ENCODE results near the gene DCC. TPM values are rescaled to one million over a fixed set of nuclear protein-coding genes. Genes with fewer than 3 reads are reported as not detected.

Gene DCC
- total and polyA plus RNA-seq, 11 donors, result 0.02 TPM; not detected in 10

- no peak for DNase-seq
- H3K27ac ChIP-seq, result no peak overlapping the region
- intact Hi-C loops (cut with DNase I), result no loop called here
- no peak overlapping the region for H3K4me3 ChIP-seq
- WGBS, 4 donors, result 64 to 66% (median 65%) methylated on average over 4 of the region's 4 CpGs
- no peaks in the 10 kb centered on the region for H3K27me3 ChIP-seq
- TF ChIP-seq CTCF (IDR thresholded peaks at IDR 0.05) (no peak), POLR2A (IDR thresholded peaks at IDR 0.05) (no peak)
- ATAC-seq, result no peak
- H3K36me3 ChIP-seq, result no peaks in the 10 kb centered on the region
- H3K9me3 ChIP-seq, result peaks cover 0 to 26% (median 6%) of the 10 kb centered on the region in 12 donors
- H3K4me1 ChIP-seq, result no peaks in the 10 kb centered on the region
Measured at GRCh38 chr18:52489396-52490306, 149.7 kb downstream of the DCC start.

GRCh38 chr18:52496426-52496825 is 156.4 kb downstream of the DCC start:
- intact Hi-C loops (cut with DNase I), result no loop called here
- H3K27ac ChIP-seq, result no peak overlapping the region
- no peak overlapping the region for H3K4me3 ChIP-seq
- DNase-seq, result no peak
- H3K36me3 ChIP-seq, result no peaks in the 10 kb centered on the region
- peaks cover 0 to 28% (median 8%) of the 10 kb centered on the region in 12 donors for H3K9me3 ChIP-seq
- no peaks in the 10 kb centered on the region for H3K27me3 ChIP-seq
- no peak for TF ChIP-seq CTCF (IDR thresholded peaks at IDR 0.05)
- TF ChIP-seq POLR2A (IDR thresholded peaks at IDR 0.05), result no peak
- no peak for ATAC-seq
- no peaks in the 10 kb centered on the region for H3K4me1 ChIP-seq

- Histone ChIP-seq H3K4me3 (no peak overlapping the region), H3K27me3 (no peaks in the 10 kb centered on the region), H3K36me3 (no peaks in the 10 kb centered on the region), H3K4me1 (no peaks in the 10 kb centered on the region), H3K27ac (no peak overlapping the region), H3K9me3 (peaks cover 0 to 11% (median 7%) of the 10 kb centered on the region in 12 donors)
- DNase-seq (no peak), ATAC-seq (no peak)
- 68 to 71% (median 69%) methylated on average over 6 of the region's 6 CpGs for WGBS, 4 donors
- intact Hi-C loops (cut with DNase I), result no loop called here
- no peak for TF ChIP-seq CTCF (IDR thresholded peaks at IDR 0.05)
- no peak for TF ChIP-seq POLR2A (IDR thresholded peaks at IDR 0.05)
Measured at GRCh38 chr18:52499016-52499415, 159.0 kb downstream of the DCC start.

GRCh38 chr18:52499644-52500043 is 159.6 kb downstream of the DCC start:
- H3K9me3 ChIP-seq, result peaks cover 0 to 7% (median 2%) of the 10 kb centered on the region in 12 donors
- no peaks in the 10 kb centered on the region for H3K4me1 ChIP-seq
- ATAC-seq (no peak), DNase-seq (no peak)
- 45 to 56% (median 54%) methylated on average over 3 of the region's 3 CpGs for WGBS, 4 donors
- no peak overlapping the region for H3K27ac ChIP-seq
- no peaks in the 10 kb centered on the region for H3K36me3 ChIP-seq
- TF ChIP-seq POLR2A (IDR thresholded peaks at IDR 0.05) (no peak), CTCF (IDR thresholded peaks at IDR 0.05) (no peak)
- no peaks in the 10 kb centered on the region for H3K27me3 ChIP-seq
- H3K4me3 ChIP-seq, result no peak overlapping the region
- intact Hi-C loops (cut with DNase I), result no loop called here
